OCI-LY3 (cell line): Measurements from ENCODE around the gene NTPCR.

Experiments used
- CTCF ChIP-seq: fragments of 200-600, 300-600 bp; sonication (generic); IDR thresholded peaks from 2 replicates; pipeline ENCODE4 v1.5.1; 2014; ENCODE audit warnings: antibody characterized with exemption, low read length, low read depth
- EZH2phosphoT487 ChIP-seq: fragments of 200-600 bp; shearing (Covaris generic); IDR thresholded peaks from 2 replicates; pipeline ENCODE4 v1.6.1; 2018; ENCODE audit warnings: antibody characterized with exemption, mixed run types, low read depth

- TF ChIP-seq CTCF, result no peak
- no peak for TF ChIP-seq EZH2phosphoT487
These were observed 35.2 kb upstream of the NTPCR start for GRCh38 chr1:232915212-232915611.
